Esophagus mucosa (tissue), 1 donor: ENCODE results near the gene OTOR. TPM values are rescaled to one million over a fixed set of nuclear protein-coding genes. Genes with fewer than 3 reads are reported as not detected.
A peak's percentile ranks its signal among the peaks of the same experiment; 100 is the strongest.

ENCODE experiments used
- ATAC-seq: fragments of 200-7000 bp; cut with Tn5 transposase; one replicate; pipeline ENCODE4 v1.9.1; 2020
- total RNA-seq: library from RNA; stranded (reverse); gene quantifications from one replicate; pipeline ENCODE4 v1.2.4, GENCODE V29; 2023
- donor health status: DM: yes; HTN: yes; CAD: no.

OTOR gene
- not detected for total RNA-seq

- no peak for ATAC-seq
Measured at GRCh38 chr20:16748308-16748900, at the start of gene OTOR. Gene OTOR, plus strand, starts transcription at chr20:16748358. Its CDS starts 44 bp downstream, at chr20:16748402.

GRCh38 chr20:16699293-16699692 is 48.9 kb upstream of the OTOR start:
- ATAC-seq, result no peak

DNA sequence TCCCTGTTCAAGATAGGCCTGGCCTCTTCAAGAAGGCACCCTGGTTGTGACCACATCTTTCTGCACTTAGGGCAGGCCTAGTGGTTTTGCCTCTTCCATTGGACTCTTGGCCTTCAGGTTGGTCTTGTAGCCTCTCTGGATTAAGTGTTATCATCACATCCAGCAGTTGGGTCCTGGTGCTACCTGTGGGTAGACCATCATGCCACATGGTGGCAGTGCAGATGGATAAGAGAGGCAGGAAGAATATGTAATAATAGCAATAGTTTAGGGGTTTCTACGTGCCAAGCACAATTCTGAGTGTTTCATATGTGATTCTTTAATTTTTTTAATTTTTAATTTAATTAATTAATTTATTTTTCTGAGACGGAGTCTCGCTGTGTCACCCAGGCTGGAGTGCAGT is 46.9 kb upstream of the OTOR start:
- ATAC-seq, result no peak

DNA sequence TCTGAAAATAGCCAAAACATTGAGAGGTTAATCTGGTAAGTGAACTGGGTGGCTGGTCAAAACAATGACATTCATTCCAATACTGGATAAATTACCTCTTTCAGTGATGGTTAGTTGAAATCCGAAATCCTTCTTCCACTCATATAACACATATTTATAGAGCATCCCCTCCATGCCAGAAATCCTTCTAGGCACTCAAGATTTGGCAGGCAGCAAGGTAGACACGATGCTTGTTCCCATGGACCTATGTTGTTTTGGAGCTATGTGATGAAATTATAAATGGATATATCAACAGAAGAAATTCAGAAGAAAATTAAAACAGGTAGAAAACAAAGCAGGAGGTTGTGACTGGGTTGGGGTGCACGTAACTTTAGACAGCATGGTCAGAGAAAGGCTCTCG is 44.6 kb upstream of the OTOR start:
- ATAC-seq, result no peak

- ATAC-seq, result peak; percentile 67
Measured at GRCh38 chr20:16707674-16708073, 40.5 kb upstream of the OTOR start.

GRCh38 chr20:16708602-16709001 is 39.6 kb upstream of the OTOR start:
- ATAC-seq, result no peak

DNA sequence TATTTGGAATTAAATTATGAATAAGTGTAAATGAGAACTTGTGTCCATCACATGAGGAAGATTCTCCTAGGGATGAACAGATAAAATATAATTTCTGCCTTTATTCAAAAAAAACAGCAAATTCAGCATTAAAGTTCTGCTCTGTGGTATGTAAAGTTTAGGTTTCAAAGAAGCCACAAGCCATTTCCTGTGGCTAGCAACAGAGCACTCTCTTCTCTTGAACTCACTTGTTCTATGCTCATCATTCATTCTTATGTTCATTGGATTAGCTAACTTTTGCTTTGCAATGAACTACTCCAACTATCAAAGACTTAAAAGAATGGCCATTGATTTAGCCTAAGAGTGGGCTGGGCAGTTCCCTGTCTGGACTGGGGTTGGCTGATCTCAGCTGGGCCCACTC is 39.1 kb upstream of the OTOR start:
- no peak for ATAC-seq

GRCh38 chr20:16710781-16711180 is 37.4 kb upstream of the OTOR start:
- no peak for ATAC-seq

DNA sequence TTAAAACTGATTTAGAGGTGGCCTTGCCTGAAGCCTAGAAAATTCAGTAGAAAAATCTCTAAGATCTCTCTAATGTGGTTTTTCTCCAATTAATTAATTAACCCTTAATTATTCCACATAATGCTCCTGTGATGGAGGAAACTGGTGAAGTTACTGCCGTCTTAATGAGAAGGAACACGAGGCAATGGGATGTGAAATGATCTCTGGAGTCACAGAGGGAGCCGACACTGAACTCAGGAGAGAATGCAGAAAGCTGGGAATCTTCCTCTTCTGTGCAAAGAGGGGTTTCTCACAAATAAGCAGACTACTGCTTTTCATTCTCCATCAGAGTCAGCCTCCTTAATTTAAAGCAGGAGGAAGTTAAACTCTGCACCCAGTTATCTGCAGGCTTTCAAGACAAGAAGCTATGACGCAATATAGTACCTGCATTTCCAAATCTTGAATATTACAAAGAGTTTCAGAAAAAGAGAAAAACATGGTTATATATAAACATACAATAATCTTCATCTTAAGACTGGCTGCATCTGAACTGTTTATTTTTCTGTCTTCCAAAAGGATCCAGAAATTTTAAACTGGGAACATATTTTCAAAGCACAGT is 36.4 kb upstream of the OTOR start:
- ATAC-seq, result no peak

GRCh38 chr20:16712511-16712947 is 35.6 kb upstream of the OTOR start:
- ATAC-seq, result no peak

GRCh38 chr20:16713066-16713465 is 35.1 kb upstream of the OTOR start:
- no peak for ATAC-seq

DNA sequence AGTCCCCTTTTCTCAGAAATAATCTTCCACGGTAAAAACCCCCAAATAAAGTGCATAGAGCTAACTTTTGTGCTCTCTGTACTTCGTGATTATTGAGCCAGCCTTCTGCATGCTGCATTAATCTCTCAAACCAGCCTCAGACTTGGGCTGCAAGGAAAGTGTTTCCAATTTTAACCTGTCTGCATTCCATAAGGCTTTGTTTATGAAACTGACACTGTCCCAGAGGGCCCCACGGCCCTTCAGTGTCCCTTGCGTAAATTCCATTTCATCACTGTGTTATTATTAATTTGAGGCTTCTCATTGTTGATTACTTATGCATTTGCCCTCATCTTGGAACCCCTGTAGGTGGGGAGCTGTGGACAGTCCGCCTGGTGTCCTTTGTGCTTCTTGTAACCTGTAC is 33.9 kb upstream of the OTOR start:
- ATAC-seq, result no peak

DNA sequence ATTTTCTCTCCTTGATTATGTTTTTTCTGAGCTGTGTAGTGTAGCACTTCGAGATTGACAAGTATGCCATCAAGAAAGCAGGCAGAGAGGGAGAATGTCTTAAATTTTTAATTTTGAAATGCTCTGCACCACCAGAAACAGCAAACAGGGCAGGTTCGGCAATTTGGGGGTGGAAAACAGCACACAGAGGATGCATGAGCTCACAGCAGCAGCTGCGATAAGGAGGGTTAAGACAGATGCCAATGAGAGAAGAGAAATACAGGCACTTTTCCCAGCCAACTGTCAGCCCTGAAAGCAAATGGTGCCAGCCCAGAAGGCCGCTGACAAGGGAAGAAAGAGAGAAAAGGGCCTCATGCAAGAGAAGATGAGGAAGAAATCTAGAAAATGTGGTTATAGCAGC is 33.4 kb upstream of the OTOR start:
- ATAC-seq, result no peak

- no peak for ATAC-seq
Measured at GRCh38 chr20:16719421-16719820, 28.7 kb upstream of the OTOR start.

- ATAC-seq, result no peak
Measured at GRCh38 chr20:16729080-16729479, 19.1 kb upstream of the OTOR start.

GRCh38 chr20:16729565-16730460 is 18.3 kb upstream of the OTOR start, which contains the start of gene SNRPB2:
Gene SNRPB2, plus strand, starts transcription at chr20:16730026. Its CDS starts 1,677 bp downstream, at chr20:16731703.
- ATAC-seq, result peak; percentile 100

- ATAC-seq, result no peak
Measured at GRCh38 chr20:16732506-16733152, 15.5 kb upstream of the OTOR start.

DNA sequence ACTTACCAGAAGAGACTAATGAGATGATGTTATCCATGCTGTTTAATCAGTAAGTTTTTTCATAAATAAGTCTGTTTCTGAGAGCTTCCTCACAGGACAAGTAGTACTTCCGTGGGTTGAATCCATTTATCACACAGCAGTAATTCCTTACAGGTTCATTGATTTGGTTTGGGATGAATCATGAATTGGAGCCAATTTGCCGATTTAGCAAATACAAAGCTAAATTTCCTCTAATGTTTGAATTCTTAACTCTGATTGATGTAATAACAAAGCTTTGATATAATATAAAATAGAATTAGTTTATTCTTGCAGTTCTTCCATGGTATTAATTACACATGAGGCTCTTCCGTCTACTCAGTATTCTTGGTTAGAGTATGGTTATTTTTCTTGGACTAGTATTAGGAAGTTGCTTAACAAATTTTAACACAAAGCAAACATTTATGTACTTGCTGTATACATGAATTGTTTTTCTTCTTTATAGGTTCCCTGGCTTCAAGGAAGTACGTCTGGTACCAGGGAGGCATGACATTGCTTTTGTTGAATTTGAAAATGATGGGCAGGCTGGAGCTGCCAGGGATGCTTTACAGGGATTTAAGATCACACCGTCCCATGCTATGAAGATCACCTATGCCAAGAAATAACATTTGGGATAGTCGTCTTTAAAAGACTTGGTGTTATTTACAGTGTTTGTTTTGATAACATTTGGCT is 7.6 kb upstream of the OTOR start:
- ATAC-seq, result no peak

DNA sequence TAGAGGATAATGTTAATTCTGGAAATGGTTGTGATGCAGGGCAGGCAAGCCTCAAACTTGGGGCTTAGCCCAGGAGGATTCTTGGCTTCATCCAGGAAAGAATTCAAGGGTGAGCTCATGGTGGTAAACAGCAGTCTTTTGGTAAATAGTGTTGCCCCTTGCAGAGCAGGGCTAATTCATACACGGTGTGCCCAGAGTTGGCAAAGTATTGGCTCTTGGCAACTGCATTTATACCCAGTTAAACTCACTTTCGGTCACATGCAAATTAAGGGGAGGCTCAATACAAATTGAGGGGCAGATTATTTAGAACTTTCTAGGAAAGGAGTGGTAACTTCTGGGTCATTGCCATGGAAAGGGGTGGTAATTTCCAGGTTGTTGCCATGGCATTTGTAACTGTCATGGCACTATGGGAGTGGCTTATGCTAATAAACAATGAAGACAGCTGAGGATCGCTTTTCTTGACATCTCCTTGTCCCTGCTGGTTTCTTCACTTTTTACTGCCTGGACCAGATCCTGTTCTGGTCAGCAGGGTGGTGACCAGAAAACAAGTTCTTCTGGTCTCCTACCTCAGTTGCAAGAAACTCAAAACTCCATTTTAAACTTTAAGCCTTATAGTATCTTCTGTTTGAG is 3.9 kb upstream of the OTOR start:
- no peak for ATAC-seq

DNA sequence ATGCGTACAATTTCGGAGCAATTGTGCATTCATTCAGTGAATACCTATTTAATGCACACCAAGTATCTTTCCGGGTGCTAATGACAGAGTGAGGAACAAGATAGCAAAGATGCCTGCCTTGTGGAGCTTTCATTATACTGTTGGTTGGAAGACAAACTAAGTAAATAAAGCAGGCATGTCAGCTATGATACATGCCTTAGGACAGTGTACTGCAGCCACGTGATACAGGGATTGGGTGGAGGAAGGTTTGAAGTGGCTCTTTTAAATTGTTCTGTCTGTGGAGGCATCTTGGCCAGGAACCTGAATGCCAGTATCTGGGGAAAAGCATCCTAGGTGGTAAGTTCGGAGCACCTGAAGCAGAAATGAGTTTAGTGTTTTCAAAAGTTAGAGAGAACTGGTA is 3.0 kb upstream of the OTOR start:
- no peak for ATAC-seq

GRCh38 chr20:16747291-16747811 is 807 bp upstream of the OTOR start:
- peak; percentile 43 for ATAC-seq

GRCh38 chr20:16749573-16749972 is 1.4 kb downstream of the OTOR start:
- no peak for ATAC-seq
